MM.1S (cell line): Measurements from ENCODE around the gene CDK17.

Source experiments
- CTCF ChIP-seq: fragments of 300-600 bp; sonication (generic); IDR thresholded peaks from 2 replicates; pipeline ENCODE4 v1.5.1; 2016; ENCODE audit warnings: antibody characterized with exemption, low read length, mixed read lengths
- EZH2 ChIP-seq: fragments of 300-600 bp; sonication (generic); optimal IDR thresholded peaks from 2 replicates; pipeline ENCODE3; 2017; ENCODE audit warnings: low read depth, mild to moderate bottlenecking, antibody characterized with exemption, low read length, mixed read lengths
- EZH2phosphoT487 ChIP-seq: fragments of 300-600 bp; sonication (generic); IDR thresholded peaks from 2 replicates; pipeline ENCODE4 v1.6.1; 2018; ENCODE audit warnings: antibody characterized with exemption, low read length

- no peak for TF ChIP-seq CTCF
- no peak for TF ChIP-seq EZH2
- TF ChIP-seq EZH2phosphoT487: no peak
Measured at GRCh38 chr12:96441816-96442215, 41.6 kb upstream of the CDK17 start.
